Heart left ventricle (tissue), 16 donors: ENCODE results near the gene GNB1L. TPM values are rescaled to one million over a fixed set of nuclear protein-coding genes. Genes with fewer than 3 reads are reported as not detected.
A peak's percentile ranks its signal among the peaks of the same experiment; 100 is the strongest.

Experiments
- ATAC-seq, 4 donors: fragments of 200-7000 bp; cut with Tn5 transposase; one replicate each; pipeline ENCODE4 v1.9.1; 2020 to 2022; ENCODE audit warnings: moderate library complexity in 4 of 4, mild to moderate bottlenecking in 3 of 4, moderate number of reproducible peaks in 1 of 4
- DNase-seq, 5 donors: peaks; one replicate each; pipeline ENCODE4 v3.0.0-alpha.2; 2020
- H3K27ac ChIP-seq, 12 donors: fragments of 200-600 bp; sonication (generic) in 4 of 12; one replicate each; pipeline versions ENCODE4 v1.5.0 to v1.8.0; 2016 to 2022; ENCODE audit warnings: mild to moderate bottlenecking in 2 of 12
- H3K27me3 ChIP-seq, 9 donors: fragments of 200-600 bp; sonication (generic) in 2 of 9; one replicate each; pipeline versions ENCODE4 v1.5.1 to v1.8.0; 2016 to 2022; ENCODE audit warnings: mild to moderate bottlenecking in 3 of 9
- H3K36me3 ChIP-seq, 9 donors: fragments of 200-600 bp; sonication (generic) in 2 of 9; one replicate each; pipeline versions ENCODE4 v1.5.0 to v1.8.0; 2018 to 2022; ENCODE audit warnings: mild to moderate bottlenecking in 2 of 9
- H3K4me1 ChIP-seq, 12 donors: fragments of 200-600 bp; sonication (generic) in 4 of 12; one replicate each; pipeline versions ENCODE4 v1.5.0 to v1.8.0; 2016 to 2022; ENCODE audit warnings: mild to moderate bottlenecking in 3 of 12
- H3K4me3 ChIP-seq, 12 donors: fragments of 200-600 bp; sonication (generic) in 4 of 12; one replicate each; pipeline versions ENCODE4 v1.5.0 to v1.8.0; 2017 to 2022; ENCODE audit warnings: mild to moderate bottlenecking in 9 of 12, moderate library complexity in 4 of 12
- H3K9me3 ChIP-seq, 12 donors: fragments of 200-600 bp; sonication (generic) in 4 of 12; one replicate each; pipeline versions ENCODE4 v1.5.0 to v1.8.0; 2016 to 2022; ENCODE audit warnings: mild to moderate bottlenecking in 1 of 12
- CTCF ChIP-seq, 12 donors: fragments of 200-600 bp; sonication (generic) in 4 of 12; IDR thresholded peaks; one replicate each; pipeline versions ENCODE4 v1.5.0 to v1.8.0; 2018 to 2022; ENCODE audit warnings: antibody characterized with exemption in 12 of 12, mild to moderate bottlenecking in 5 of 12
- POLR2A ChIP-seq, 2 donors: fragments of 450-650 bp; IDR thresholded peaks; one replicate each; pipeline ENCODE4 v1.6.1; 2017; ENCODE audit warnings: antibody characterized with exemption in 2 of 2, mild to moderate bottlenecking in 2 of 2, moderate library complexity in 2 of 2
- WGBS, 4 donors: extraction: QIAGEN DNeasy Blood & Tissue Kit in 2 of 4; methylation state at CpG; one replicate each; pipeline versions ENCODE4 v1.1.5 to v1.1.7; 2013 to 2018; 5-methylcytosine and 5-hydroxymethylcytosine counted together
- intact Hi-C, 10 donors: fragments of 100-400 bp; cut with DNase I; formaldehyde crosslinking; loops; one replicate each; pipeline versions ENCODE4 v1.11.1 to v1.14.2; 2022
- polyA plus RNA-seq, 2 donors: library from polyadenylated mRNA; stranded (reverse); fragments of 200-250 nt; gene quantifications; one replicate each; pipeline ENCODE4 v1.2.3, GENCODE V29; 2013
- total RNA-seq, 9 donors: library from RNA; depleted of rRNA in 2 of 9; stranded (reverse); fragments of >200 nt in 2 of 9; fragmentation: NEBNext Ultra II Directional in 3 of 9; extraction: Animal tissue kit (Norgen Biotek cat#: 25700) in 3 of 9; gene quantifications; one replicate each; pipeline versions ENCODE4 v1.1.0 to v1.2.4, GENCODE V29; 2016 to 2023
- donor health status: ischemic (EF 13 %, LVEDD 7.1; RV severe dilation, severe dysfunction).
- donor health status: healthy with polysubstance abuse.
- donor health status: DM: no; HTN: yes; CAD: no.
- donor health status: DM: no; HTN: no; CAD: no.
- donor health status: ischemic (EF 25% LVEDD 6.9; RV normal size, moderate dysfunction).
- donor health status: ischemic (EF 25% LVEDD 5.7; RV mildly dilated, moderate dysfunction).
- donor health status: healthy.
- donor health status: DM: yes; HTN: yes; CAD: no.
- donor health status: ischemic (EF 35%, LVEDD 5.7; RV mildly dilated, moderate dysfunction).
- donor health status: nonischemic (EF 11% LVEDD 7.7; RV severe dilation, severe dysfunction).
- donor health status: DM: yes; HTN: yes; CAD: no.
- donor health status: PGD.
- donor health status: ischemic (EF 29% LVEDD 5.4; RV normal size, mild dysfunction).
- donor health status: nonischemic (EF 23%, LVEDD 6.1; RV moderate dilation, normal function).

Gene GNB1L
- total and polyA plus RNA-seq, 11 donors = 1.6 to 9.2 (median 2.4) TPM

- DNase-seq = peak in 1 of 5 donors; percentile 18
Measured at GRCh38 chr22:19843107-19843856, 11.4 kb downstream of the GNB1L start.

DNA sequence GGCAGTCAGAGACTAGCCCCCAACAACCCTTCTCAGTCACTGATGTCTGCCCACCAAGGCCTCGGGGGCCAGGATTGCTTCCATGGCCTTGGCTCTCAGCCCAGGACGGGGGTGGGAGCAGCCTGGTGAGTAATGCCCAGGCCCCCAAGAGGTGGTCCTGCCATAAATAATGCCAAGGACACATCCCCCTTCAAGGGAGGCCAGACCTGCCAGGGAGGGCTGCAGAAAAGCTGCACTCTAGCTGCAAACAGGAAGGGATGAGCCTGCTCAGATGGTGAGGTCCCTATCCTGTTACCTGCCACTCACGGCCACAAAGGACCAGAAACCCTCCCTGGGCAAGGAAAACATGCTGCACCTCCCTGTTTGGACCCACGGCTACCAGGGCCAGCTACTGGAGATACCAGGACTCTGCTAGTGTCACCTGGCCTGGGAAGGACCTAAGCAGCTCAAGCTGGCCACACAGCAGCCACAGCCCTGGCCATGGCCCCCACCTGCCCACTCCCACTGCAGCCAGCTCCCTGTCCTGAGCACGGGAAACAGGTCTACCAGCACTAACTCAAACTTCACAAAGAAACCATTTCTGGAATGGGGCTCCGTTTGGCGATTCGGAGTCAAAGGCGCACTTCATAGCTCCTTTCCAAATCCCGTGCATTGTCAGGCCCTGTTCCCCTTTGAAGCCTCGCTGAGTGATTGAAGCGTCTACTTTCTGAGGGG is 12.1 kb downstream of the GNB1L start:
- Histone ChIP-seq H3K36me3 (peaks cover 0 to 2% (median 0%) of the 10 kb centered on the region in 9 donors), H3K27me3 (no peaks in the 10 kb centered on the region), H3K4me1 (peaks cover 0 to 33% (median 18%) of the 10 kb centered on the region in 12 donors), H3K9me3 (peaks cover 0 to 4% (median 0%) of the 10 kb centered on the region in 12 donors), H3K4me3 (no peak overlapping the region), H3K27ac (no peak overlapping the region)
- ATAC-seq = no peak
- DNase-seq = no peak
- intact Hi-C loops = no loop called here
- WGBS, 4 donors = 52 to 78% (median 64%) methylated on average over 10 to 12 of the region's 12 CpGs
- TF ChIP-seq POLR2A (IDR thresholded peaks at IDR 0.05) (no peak), CTCF (IDR thresholded peaks at IDR 0.05) (no peak)

More at GRCh38 chr22:19843107-19843856, 11.4 kb downstream of the GNB1L start:
- ATAC-seq = peak in 1 of 4 donors; percentile 7
- peaks cover 0 to 4% (median 0%) of the 10 kb centered on the region in 12 donors for H3K9me3 ChIP-seq
- intact Hi-C loops = no loop called here
- peaks cover 0 to 2% (median 0%) of the 10 kb centered on the region in 9 donors for H3K36me3 ChIP-seq
- H3K4me3 ChIP-seq = no peak overlapping the region
- 58 to 64% (median 63%) methylated on average over 20 to 27 of the region's 27 CpGs for WGBS, 4 donors
- peak overlapping the region in 2 of 12 donors; percentile 29 to 85 for H3K27ac ChIP-seq
- no peaks in the 10 kb centered on the region for H3K27me3 ChIP-seq
- TF ChIP-seq CTCF (IDR thresholded peaks at IDR 0.05) (no peak), POLR2A (IDR thresholded peaks at IDR 0.05) (no peak)
- H3K4me1 ChIP-seq = peaks cover 0 to 33% (median 18%) of the 10 kb centered on the region in 12 donors

DNA sequence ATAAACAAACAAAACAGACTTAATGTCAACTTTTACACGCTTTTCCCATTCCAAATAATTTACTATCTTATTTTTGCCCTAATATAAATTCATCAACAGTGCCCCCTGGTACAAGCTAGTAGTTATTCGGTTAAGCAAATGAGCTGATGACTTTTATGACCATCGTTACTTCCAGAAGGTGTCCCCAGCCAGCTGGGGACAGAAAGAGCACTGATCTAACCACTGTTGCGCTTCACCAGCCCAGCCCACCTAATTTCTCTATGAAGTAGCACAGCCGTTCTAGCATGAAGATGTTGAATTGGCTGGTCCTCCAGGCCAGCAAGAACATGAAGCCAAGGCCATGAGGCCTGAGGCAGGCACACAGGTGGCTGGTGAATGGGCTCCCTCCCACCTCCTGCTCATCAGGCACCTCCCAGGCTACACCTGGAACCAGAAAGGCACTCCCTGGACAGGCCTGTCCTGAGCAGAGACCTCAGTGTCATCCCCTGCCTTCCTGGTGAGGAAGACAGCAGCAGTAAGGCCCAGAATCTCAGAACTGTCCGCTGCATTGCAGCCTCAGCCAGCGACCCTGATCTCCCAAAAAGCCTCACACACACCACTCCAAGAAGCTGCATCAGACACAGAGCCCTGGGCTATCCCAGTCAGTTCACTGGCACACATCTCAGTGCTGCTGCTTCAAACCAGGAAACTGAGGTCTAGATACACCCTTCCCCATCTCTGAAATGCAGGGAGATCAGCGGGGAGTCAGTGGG is 12.9 kb downstream of the GNB1L start:
- no peak overlapping the region for H3K27ac ChIP-seq
- H3K9me3 ChIP-seq = no peaks in the 10 kb centered on the region
- intact Hi-C loops = no loop called here
- ATAC-seq (no peak), DNase-seq (no peak)
- H3K4me3 ChIP-seq = no peak overlapping the region
- no peaks in the 10 kb centered on the region for H3K36me3 ChIP-seq
- WGBS, 4 donors = 93 to 97% (median 95%) methylated on average over 6 to 8 of the region's 8 CpGs
- TF ChIP-seq CTCF (IDR thresholded peaks at IDR 0.05) (no peak), POLR2A (IDR thresholded peaks at IDR 0.05) (no peak)
- H3K27me3 ChIP-seq = no peaks in the 10 kb centered on the region
- H3K4me1 ChIP-seq = peaks cover 0 to 33% (median 18%) of the 10 kb centered on the region in 12 donors
